GM23338 (cell line): Measurements from ENCODE around the gene PLEKHA7.

Source experiments
- EZH2 ChIP-seq: fragments of 200-600 bp; sonication (generic); IDR thresholded peaks from one replicate; pipeline ENCODE4 v1.8.0; 2017; ENCODE audit warnings: antibody characterized with exemption, mild to moderate bottlenecking, low read depth; ENCODE audit not compliant: unreplicated experiment
- JUNB ChIP-seq: IDR thresholded peaks from one replicate; pipeline ENCODE4 v1.6.1; 2016; ENCODE audit warnings: antibody characterized with exemption; ENCODE audit not compliant: unreplicated experiment
- POLR2AphosphoS5 ChIP-seq: IDR thresholded peaks from 2 replicates; pipeline ENCODE4 v1.6.1; 2016; ENCODE audit warnings: antibody characterized with exemption, low read depth
- TF ChIP-seq, protein P1 (sequence below): IDR thresholded peaks from one replicate; pipeline ENCODE4 v1.6.1; 2018; ENCODE audit warnings: antibody characterized with exemption; ENCODE audit not compliant: unreplicated experiment
- TF ChIP-seq, protein P2 (sequence below), 2 experiments: fragments of 200-600 bp in 1 of 2; sonication (generic) in 1 of 2; conservative IDR thresholded peaks; 2 replicates each; pipeline versions ENCODE4 v1.5.1 to v1.6.1; 2016 to 2017; ENCODE audit warnings: antibody characterized with exemption in 2 of 2, low read depth in 2 of 2, mild to moderate bottlenecking in 2 of 2, moderate library complexity in 1 of 2
- TF ChIP-seq, protein P3 (sequence below): IDR thresholded peaks from 2 replicates; pipeline ENCODE4 v1.6.1; 2016; ENCODE audit warnings: antibody characterized with exemption

DNA sequence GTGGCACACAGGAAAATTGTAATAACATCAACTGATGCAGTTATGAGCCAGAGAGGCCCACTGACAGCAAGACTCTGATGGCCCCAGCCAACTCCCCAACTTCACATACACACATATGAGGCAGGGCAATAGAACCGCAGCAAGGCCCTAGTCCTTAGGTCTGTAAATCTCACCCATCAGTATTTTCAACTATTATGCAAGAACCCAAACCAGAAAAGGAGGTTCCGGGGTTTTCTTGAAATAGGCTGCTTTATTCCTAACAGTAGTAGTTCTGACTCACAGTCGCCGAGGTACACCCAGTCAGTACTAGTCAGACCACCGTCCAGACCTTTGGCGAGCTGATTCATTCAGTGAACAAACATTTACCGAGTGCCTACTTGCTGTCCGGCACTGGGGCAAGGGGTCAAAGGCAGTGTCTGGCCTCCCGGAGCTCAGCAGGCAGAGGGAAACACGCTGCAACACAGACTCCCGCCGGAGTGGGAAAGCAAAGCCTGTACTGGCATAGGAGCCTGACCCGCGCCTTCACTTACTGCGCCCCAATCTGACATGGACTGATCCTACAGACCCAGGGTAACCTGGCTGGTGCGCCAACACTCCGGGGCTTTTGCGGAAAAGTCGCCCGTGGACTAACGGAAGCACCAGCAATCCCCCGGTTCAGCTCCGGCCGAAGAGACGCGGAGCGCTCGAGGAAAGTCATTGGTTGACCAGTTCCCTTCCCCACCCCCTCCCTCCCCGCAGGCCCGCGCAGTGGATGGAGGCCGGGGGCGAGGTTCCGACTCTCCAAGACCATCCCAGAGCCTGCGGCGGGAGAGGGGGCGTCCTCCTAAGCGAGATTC lies 1.3 kb downstream of the PLEKHA7 start:
- TF ChIP-seq POLR2AphosphoS5 (peak; percentile 25; the same call in 1 of the 2 replicates), EZH2 (no peak), JUNB (no peak)
- TF ChIP-seq, protein P1, sequence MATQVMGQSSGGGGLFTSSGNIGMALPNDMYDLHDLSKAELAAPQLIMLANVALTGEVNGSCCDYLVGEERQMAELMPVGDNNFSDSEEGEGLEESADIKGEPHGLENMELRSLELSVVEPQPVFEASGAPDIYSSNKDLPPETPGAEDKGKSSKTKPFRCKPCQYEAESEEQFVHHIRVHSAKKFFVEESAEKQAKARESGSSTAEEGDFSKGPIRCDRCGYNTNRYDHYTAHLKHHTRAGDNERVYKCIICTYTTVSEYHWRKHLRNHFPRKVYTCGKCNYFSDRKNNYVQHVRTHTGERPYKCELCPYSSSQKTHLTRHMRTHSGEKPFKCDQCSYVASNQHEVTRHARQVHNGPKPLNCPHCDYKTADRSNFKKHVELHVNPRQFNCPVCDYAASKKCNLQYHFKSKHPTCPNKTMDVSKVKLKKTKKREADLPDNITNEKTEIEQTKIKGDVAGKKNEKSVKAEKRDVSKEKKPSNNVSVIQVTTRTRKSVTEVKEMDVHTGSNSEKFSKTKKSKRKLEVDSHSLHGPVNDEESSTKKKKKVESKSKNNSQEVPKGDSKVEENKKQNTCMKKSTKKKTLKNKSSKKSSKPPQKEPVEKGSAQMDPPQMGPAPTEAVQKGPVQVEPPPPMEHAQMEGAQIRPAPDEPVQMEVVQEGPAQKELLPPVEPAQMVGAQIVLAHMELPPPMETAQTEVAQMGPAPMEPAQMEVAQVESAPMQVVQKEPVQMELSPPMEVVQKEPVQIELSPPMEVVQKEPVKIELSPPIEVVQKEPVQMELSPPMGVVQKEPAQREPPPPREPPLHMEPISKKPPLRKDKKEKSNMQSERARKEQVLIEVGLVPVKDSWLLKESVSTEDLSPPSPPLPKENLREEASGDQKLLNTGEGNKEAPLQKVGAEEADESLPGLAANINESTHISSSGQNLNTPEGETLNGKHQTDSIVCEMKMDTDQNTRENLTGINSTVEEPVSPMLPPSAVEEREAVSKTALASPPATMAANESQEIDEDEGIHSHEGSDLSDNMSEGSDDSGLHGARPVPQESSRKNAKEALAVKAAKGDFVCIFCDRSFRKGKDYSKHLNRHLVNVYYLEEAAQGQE, result no peak
- TF ChIP-seq, protein P2, sequence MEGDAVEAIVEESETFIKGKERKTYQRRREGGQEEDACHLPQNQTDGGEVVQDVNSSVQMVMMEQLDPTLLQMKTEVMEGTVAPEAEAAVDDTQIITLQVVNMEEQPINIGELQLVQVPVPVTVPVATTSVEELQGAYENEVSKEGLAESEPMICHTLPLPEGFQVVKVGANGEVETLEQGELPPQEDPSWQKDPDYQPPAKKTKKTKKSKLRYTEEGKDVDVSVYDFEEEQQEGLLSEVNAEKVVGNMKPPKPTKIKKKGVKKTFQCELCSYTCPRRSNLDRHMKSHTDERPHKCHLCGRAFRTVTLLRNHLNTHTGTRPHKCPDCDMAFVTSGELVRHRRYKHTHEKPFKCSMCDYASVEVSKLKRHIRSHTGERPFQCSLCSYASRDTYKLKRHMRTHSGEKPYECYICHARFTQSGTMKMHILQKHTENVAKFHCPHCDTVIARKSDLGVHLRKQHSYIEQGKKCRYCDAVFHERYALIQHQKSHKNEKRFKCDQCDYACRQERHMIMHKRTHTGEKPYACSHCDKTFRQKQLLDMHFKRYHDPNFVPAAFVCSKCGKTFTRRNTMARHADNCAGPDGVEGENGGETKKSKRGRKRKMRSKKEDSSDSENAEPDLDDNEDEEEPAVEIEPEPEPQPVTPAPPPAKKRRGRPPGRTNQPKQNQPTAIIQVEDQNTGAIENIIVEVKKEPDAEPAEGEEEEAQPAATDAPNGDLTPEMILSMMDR (conservative IDR thresholded peaks at IDR 0.05; ENCODE audit: low read depth in 2 of 2), result no peak
- TF ChIP-seq, protein P3, sequence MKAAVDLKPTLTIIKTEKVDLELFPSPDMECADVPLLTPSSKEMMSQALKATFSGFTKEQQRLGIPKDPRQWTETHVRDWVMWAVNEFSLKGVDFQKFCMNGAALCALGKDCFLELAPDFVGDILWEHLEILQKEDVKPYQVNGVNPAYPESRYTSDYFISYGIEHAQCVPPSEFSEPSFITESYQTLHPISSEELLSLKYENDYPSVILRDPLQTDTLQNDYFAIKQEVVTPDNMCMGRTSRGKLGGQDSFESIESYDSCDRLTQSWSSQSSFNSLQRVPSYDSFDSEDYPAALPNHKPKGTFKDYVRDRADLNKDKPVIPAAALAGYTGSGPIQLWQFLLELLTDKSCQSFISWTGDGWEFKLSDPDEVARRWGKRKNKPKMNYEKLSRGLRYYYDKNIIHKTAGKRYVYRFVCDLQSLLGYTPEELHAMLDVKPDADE, result no peak
